ENCODE results near the gene ZNF318.

- TF ChIP-seq CTCF (IDR thresholded peaks at IDR 0.05) (no peak), EZH2 (IDR thresholded peaks at IDR 0.05; ENCODE audit: borderline replicate concordance, insufficient read depth, low read depth, low read length, poor library complexity, severe bottlenecking) (no peak)
Measured at GRCh38 chr6:43293698-43294097, 75.7 kb downstream of the ZNF318 start.

Measured in B cell (primary cell).